HEK293T (cell line): ENCODE measurements around the gene RBFA.
"Not testable (repeated sequence)": the region's sequence is repeated elsewhere in the genome, so short reads cannot be mapped to it uniquely, and the experiment has no call there.

Source experiments
- BHLHE40 ChIP-seq: fragments of 450-650 bp; IDR thresholded peaks from 2 replicates; pipeline ENCODE4 v1.6.1; 2016; ENCODE audit warnings: mild to moderate bottlenecking, moderate library complexity, borderline replicate concordance
- ELF4 ChIP-seq: fragments of 450-650 bp; IDR thresholded peaks from 2 replicates; pipeline ENCODE4 v1.6.1; 2017; ENCODE audit warnings: antibody characterized with exemption
- FOXM1 ChIP-seq: fragments of 450-650 bp; IDR thresholded peaks from 2 replicates; pipeline ENCODE4 v1.6.1; 2017; ENCODE audit warnings: mild to moderate bottlenecking, borderline replicate concordance
- HDGF ChIP-seq: fragments of 450-650 bp; IDR thresholded peaks from 2 replicates; pipeline ENCODE4 v1.6.1; 2017; ENCODE audit warnings: antibody characterized with exemption, borderline replicate concordance
- LEF1 ChIP-seq: fragments of 450-650 bp; IDR thresholded peaks from 2 replicates; pipeline ENCODE4 v1.6.1; 2017; ENCODE audit warnings: mild to moderate bottlenecking, borderline replicate concordance

DNA sequence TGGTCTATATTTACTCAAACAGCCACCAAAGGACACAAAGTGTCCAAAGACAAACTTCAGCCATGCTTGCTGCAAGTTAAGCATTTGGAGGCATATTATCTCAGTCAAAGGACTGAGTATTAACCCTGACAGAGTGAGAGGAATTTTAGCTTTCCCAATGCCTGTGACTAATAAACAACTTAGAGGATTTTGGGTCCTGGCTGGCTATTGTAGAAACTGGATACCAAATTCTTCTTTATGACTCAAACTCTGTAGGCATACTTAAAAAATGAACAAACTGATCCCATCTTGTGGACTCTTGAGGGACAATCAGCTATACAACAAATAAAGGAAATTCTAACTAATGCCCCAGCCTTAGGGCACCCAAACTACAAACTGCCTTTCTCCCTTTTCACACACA, 6.5 kb upstream of the RBFA start:
- TF ChIP-seq FOXM1, ELF4, HDGF, BHLHE40, LEF1: not testable (repeated sequence)
